Tibial nerve (tissue), 4 donors: ENCODE data around the gene SST. TPM values are rescaled to one million over a fixed set of nuclear protein-coding genes. Genes with fewer than 3 reads are reported as not detected.
"Not testable (repeated sequence)": the region's sequence is repeated elsewhere in the genome, so short reads cannot be mapped to it uniquely, and the experiment has no call there.

Experiments used
- DNase-seq, 2 donors: peaks; one replicate each; pipeline ENCODE4 v3.0.0-alpha.2; 2019; ENCODE audit warnings: low spot score in 2 of 2
- H3K27ac ChIP-seq, 4 donors: fragments of 200-600 bp; sonication (generic) in 3 of 4; one replicate each; pipeline ENCODE4 v1.5.1; 2017 to 2019; ENCODE audit warnings: mild to moderate bottlenecking in 1 of 4
- H3K27me3 ChIP-seq, 2 donors: fragments of 200-600 bp; sonication (generic) in 1 of 2; one replicate each; pipeline versions ENCODE4 v1.5.1 to v1.6.0; 2017 to 2019
- H3K36me3 ChIP-seq, 3 donors: fragments of 200-600 bp; sonication (generic); one replicate each; pipeline ENCODE4 v1.5.1; 2018 to 2019
- H3K4me1 ChIP-seq, 4 donors: fragments of 200-600 bp; sonication (generic) in 3 of 4; one replicate each; pipeline ENCODE4 v1.5.1; 2017 to 2019
- H3K4me3 ChIP-seq, 4 donors: fragments of 200-600 bp; sonication (generic) in 3 of 4; one replicate each; pipeline ENCODE4 v1.5.1; 2017 to 2019; ENCODE audit warnings: mild to moderate bottlenecking in 1 of 4, moderate library complexity in 1 of 4
- H3K9me3 ChIP-seq, 4 donors: fragments of 200-600 bp; sonication (generic) in 3 of 4; one replicate each; pipeline ENCODE4 v1.5.1; 2017 to 2019
- CTCF ChIP-seq, 5 experiments: fragments of 200-600 bp in 3 of 5; fragments of 450-650 bp in 2 of 5; sonication (generic) in 3 of 5; IDR thresholded peaks; one replicate each; pipeline ENCODE4 v1.5.1; 2016 to 2019; ENCODE audit warnings: antibody characterized with exemption in 5 of 5, mild to moderate bottlenecking in 3 of 5, moderate library complexity in 2 of 5
- EP300 ChIP-seq, 2 donors: sonication (generic); formaldehyde crosslinking; IDR thresholded peaks; one replicate each; pipeline ENCODE4 v1.6.1; 2017; ENCODE audit warnings: antibody characterized with exemption in 2 of 2, mild to moderate bottlenecking in 1 of 2
- POLR2A ChIP-seq, 2 donors: fragments of 450-650 bp; IDR thresholded peaks; one replicate each; pipeline ENCODE4 v1.6.1; 2017; ENCODE audit warnings: antibody characterized with exemption in 2 of 2, mild to moderate bottlenecking in 2 of 2, moderate library complexity in 2 of 2
- WGBS, 2 donors: methylation state at CpG; one replicate each; pipeline ENCODE4 v1.1.5; 2018; 5-methylcytosine and 5-hydroxymethylcytosine counted together
- total RNA-seq, 4 donors: library from RNA; depleted of rRNA; stranded (reverse); fragments of >200 nt; gene quantifications; one replicate each; pipeline ENCODE4 v1.1.0, GENCODE V29; 2016

The SST gene
- total RNA-seq, 4 donors from 2014 or later: not detected

DNA sequence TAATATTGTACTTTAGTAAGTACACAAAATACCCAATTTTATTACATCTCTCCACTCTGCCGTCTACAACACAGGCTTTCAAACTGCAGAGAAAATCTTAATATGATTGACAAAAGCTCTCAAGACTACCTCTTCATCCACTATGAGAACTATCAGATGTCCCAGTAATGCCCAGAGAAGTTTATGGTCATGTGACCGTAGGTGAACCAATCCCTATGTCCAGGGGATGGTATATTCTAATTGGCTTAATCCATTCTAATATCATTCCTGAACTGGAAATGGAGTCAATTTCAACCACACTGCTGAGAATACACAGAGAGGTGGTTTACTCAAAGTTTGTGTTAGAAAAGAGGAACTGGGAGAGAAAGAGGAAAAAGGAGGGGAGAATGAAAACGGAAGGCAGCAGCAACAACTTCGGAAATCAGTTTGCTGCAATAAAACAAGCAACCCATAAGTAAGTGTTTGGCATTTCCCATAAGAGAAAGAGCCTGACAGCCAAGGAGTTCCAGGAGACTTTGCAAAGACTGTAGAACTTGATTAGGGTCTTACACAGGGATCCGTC is 7.3 kb downstream of the SST start:
- TF ChIP-seq CTCF (IDR thresholded peaks at IDR 0.05) (no peak), EP300 (IDR thresholded peaks at IDR 0.05) (no peak), POLR2A (IDR thresholded peaks at IDR 0.05) (no peak)
- H3K36me3 ChIP-seq: no peaks in the 10 kb centered on the region
- no peak overlapping the region for H3K4me3 ChIP-seq
- no peaks in the 10 kb centered on the region for H3K4me1 ChIP-seq
- H3K27me3 ChIP-seq: no peaks in the 10 kb centered on the region
- no peaks in the 10 kb centered on the region for H3K9me3 ChIP-seq
- no peak overlapping the region for H3K27ac ChIP-seq
- no peak for DNase-seq
- WGBS, 2 donors: 81 to 85% methylated on average over 5 of the region's 5 CpGs

DNA sequence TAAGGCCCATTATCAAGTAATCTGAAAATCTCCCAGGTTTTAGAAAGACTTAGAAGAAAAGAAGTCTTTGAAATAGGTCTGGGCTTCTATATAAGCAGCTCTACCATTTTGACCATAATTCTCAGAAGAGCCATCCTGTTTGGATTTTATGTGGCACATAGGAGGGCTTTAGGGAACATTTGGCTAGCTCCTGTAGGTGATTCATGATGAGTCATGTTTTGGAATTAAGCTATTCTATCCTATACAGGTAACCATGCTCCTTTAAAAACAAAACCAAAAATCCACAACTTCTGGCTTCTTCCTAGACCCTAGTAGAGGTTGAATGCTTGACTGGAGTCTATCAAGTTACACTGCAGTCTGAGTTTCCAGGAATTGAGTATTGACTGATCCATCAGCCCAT is 8.9 kb downstream of the SST start:
- Histone ChIP-seq H3K4me1 (no peaks in the 10 kb centered on the region), H3K27me3 (no peaks in the 10 kb centered on the region), H3K27ac (no peak overlapping the region), H3K9me3 (no peaks in the 10 kb centered on the region), H3K4me3 (no peak overlapping the region), H3K36me3 (no peaks in the 10 kb centered on the region)
- DNase-seq: no peak
- TF ChIP-seq POLR2A (IDR thresholded peaks at IDR 0.05) (no peak), EP300 (IDR thresholded peaks at IDR 0.05) (no peak), CTCF (IDR thresholded peaks at IDR 0.05) (no peak)

DNA sequence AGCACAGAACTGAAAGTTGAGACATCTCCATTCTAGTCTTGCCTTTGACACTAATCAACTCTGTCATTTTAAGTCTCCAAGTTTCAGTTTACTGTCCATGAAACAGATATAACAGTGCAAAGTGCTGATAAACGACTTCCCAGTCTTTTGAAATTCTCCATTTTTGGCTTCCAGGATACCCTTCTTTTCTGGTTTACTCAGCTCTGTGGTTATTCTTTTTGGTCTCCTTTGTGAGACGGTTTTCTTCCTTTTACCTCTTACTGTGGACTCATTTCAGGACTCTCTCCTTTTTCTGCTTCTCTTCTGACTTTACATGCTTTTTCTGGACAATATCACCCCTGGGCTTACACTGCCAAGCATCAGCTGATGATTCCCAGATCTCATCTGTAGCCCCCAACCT is 18.9 kb downstream of the SST start:
- H3K9me3 ChIP-seq: no peaks in the 10 kb centered on the region
- no peaks in the 10 kb centered on the region for H3K4me1 ChIP-seq
- DNase-seq: no peak
- WGBS, 2 donors: 57 to 63% methylated on average over 2 of the region's 2 CpGs
- no peaks in the 10 kb centered on the region for H3K27me3 ChIP-seq
- H3K27ac ChIP-seq: no peak overlapping the region
- TF ChIP-seq EP300 (IDR thresholded peaks at IDR 0.05) (no peak), CTCF (IDR thresholded peaks at IDR 0.05) (no peak), POLR2A (IDR thresholded peaks at IDR 0.05) (no peak)
- H3K4me3 ChIP-seq: no peak overlapping the region
- no peaks in the 10 kb centered on the region for H3K36me3 ChIP-seq

- Histone ChIP-seq H3K27me3 (no peaks in the 10 kb centered on the region), H3K4me1 (no peaks in the 10 kb centered on the region), H3K4me3 (no peak overlapping the region), H3K9me3 (no peaks in the 10 kb centered on the region), H3K36me3 (no peaks in the 10 kb centered on the region), H3K27ac (no peak overlapping the region)
- DNase-seq: no peak
- 59 to 61% methylated on average over 2 of the region's 2 CpGs for WGBS, 2 donors
- no peak for TF ChIP-seq EP300 (IDR thresholded peaks at IDR 0.05)
- TF ChIP-seq POLR2A (IDR thresholded peaks at IDR 0.05): no peak
- TF ChIP-seq CTCF (IDR thresholded peaks at IDR 0.05): no peak
These were observed 22.0 kb downstream of the SST start for GRCh38 chr3:187648177-187648576.

- H3K4me1 ChIP-seq: no peaks in the 10 kb centered on the region
- no peaks in the 10 kb centered on the region for H3K9me3 ChIP-seq
- 85 to 86% methylated on average over 5 of the region's 5 CpGs for WGBS, 2 donors
- no peaks in the 10 kb centered on the region for H3K27me3 ChIP-seq
- no peak for TF ChIP-seq EP300 (IDR thresholded peaks at IDR 0.05)
- TF ChIP-seq POLR2A (IDR thresholded peaks at IDR 0.05): no peak
- TF ChIP-seq CTCF (IDR thresholded peaks at IDR 0.05): no peak
- no peak overlapping the region for H3K4me3 ChIP-seq
- H3K27ac ChIP-seq: no peak overlapping the region
- DNase-seq: no peak
- no peaks in the 10 kb centered on the region for H3K36me3 ChIP-seq
These were observed 23.1 kb downstream of the SST start for GRCh38 chr3:187646906-187647660.

- not testable (repeated sequence) for DNase-seq
These were observed 24.8 kb downstream of the SST start for GRCh38 chr3:187645379-187645778.

More at GRCh38 chr3:187645379-187645778, 24.8 kb downstream of the SST start:
- not testable (repeated sequence) for H3K27ac ChIP-seq, H3K9me3 ChIP-seq, H3K36me3 ChIP-seq, H3K4me1 ChIP-seq, H3K4me3 ChIP-seq, H3K27me3 ChIP-seq
- WGBS, 2 donors: 96 to 97% methylated on average over 1 of the region's 1 CpG
